Loucy (cell line): ENCODE measurements around the gene COL26A1.

Source experiments
- H2AFZ ChIP-seq: fragments of 200-600 bp; sonication (generic); 2 replicates; pipeline ENCODE4 v1.6.0; 2016; ENCODE audit warnings: antibody characterized with exemption, mild to moderate bottlenecking, low read length, moderate library complexity
- H3F3A ChIP-seq: fragments of 200-600 bp; 2 replicates; pipeline ENCODE4 v1.6.0; 2016; ENCODE audit warnings: antibody characterized with exemption, low read depth, mild to moderate bottlenecking
- H3K27me3 ChIP-seq: fragments of 200-600 bp; sonication (generic); 2 replicates; pipeline ENCODE4 v1.6.1; 2014; ENCODE audit warnings: low read length, mild to moderate bottlenecking; ENCODE audit not compliant: insufficient read depth, poor library complexity, severe bottlenecking
- H3K36me3 ChIP-seq: fragments of 200-600 bp; sonication (generic); 2 replicates; pipeline ENCODE4 v1.6.1; 2016; ENCODE audit warnings: low read length; ENCODE audit not compliant: insufficient read depth
- H3K4me1 ChIP-seq: fragments of 200-600 bp; sonication (generic); 2 replicates; pipeline ENCODE4 v1.5.1; 2014; ENCODE audit warnings: low read length, mild to moderate bottlenecking; ENCODE audit not compliant: insufficient read depth, poor library complexity, severe bottlenecking
- H3K4me2 ChIP-seq: fragments of 200-600 bp; sonication (generic); 2 replicates; pipeline ENCODE4 v1.6.0; 2014; ENCODE audit warnings: antibody characterized with exemption, low read length, low read depth, mild to moderate bottlenecking; ENCODE audit not compliant: poor library complexity, severe bottlenecking
- H3K4me3 ChIP-seq: fragments of 200-600 bp; sonication (generic); 2 replicates; pipeline ENCODE4 v1.5.1; 2014; ENCODE audit warnings: low read length, mild to moderate bottlenecking, mixed read lengths; ENCODE audit not compliant: poor library complexity, severe bottlenecking
- H3K79me2 ChIP-seq: fragments of 200-600 bp; sonication (generic); 2 replicates; pipeline ENCODE4 v1.6.1; 2014; ENCODE audit warnings: low read length; ENCODE audit not compliant: insufficient read depth
- H3K9ac ChIP-seq: fragments of 200-600 bp; sonication (generic); 2 replicates; pipeline ENCODE4 v1.6.0; 2014; ENCODE audit warnings: mild to moderate bottlenecking, low read depth, low read length, moderate library complexity; ENCODE audit not compliant: poor library complexity, severe bottlenecking
- H3K9me2 ChIP-seq: fragments of 200-600 bp; sonication (generic); replicated peaks from 2 replicates; pipeline ENCODE4 v1.6.1; 2016; ENCODE audit warnings: low read depth, low read length, mixed read lengths
- H3K9me3 ChIP-seq: fragments of 200-600 bp; sonication (generic); 2 replicates; pipeline ENCODE4 v1.6.1; 2014; ENCODE audit warnings: mild to moderate bottlenecking, antibody characterized with exemption, low read length, low read depth; ENCODE audit not compliant: insufficient read depth
- H4K20me1 ChIP-seq: fragments of 200-600 bp; sonication (generic); 2 replicates; pipeline ENCODE4 v1.6.0; 2014; ENCODE audit warnings: antibody characterized with exemption, low read length, mild to moderate bottlenecking; ENCODE audit not compliant: insufficient read depth, poor library complexity, severe bottlenecking
- EZH2phosphoT487 ChIP-seq: fragments of 200-600 bp; IDR thresholded peaks from 2 replicates; pipeline ENCODE4 v1.6.1; 2018; ENCODE audit warnings: antibody characterized with exemption, mild to moderate bottlenecking, moderate library complexity, borderline replicate concordance
- TF ChIP-seq, protein P1 (sequence below): fragments of 200-600 bp; sonication (generic); conservative IDR thresholded peaks from 2 replicates; pipeline ENCODE4 v1.5.1; 2014; ENCODE audit warnings: mild to moderate bottlenecking, antibody characterized with exemption, low read length

Gene COL26A1

DNA sequence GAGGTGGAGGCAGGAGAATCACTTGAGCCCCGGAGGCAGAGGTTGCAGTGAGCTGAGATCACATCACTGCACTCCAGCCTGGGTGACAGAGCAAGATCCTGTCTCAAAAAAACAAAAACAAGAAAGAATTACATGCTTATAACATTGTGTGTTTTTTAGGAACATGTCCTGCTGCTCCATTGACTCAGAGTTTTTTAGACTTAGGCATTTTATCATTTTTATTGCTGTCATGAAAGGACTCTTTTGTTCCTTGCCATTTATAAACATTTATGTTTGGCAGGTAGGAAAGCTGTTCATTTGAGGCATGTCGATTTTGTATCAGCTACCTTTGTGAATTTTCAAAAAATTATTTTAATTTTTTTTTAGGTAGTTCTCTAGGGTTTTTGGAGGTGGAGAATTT, 20.3 kb downstream of the COL26A1 start:
- Histone ChIP-seq H3K4me2 (no peak overlapping the region), H3K9me2 (no peaks in the 10 kb centered on the region), H3F3A (no peaks in the 10 kb centered on the region), H3K79me2 (no peaks in the 10 kb centered on the region), H3K9me3 (no peaks in the 10 kb centered on the region), H3K36me3 (no peaks in the 10 kb centered on the region), H3K27me3 (no peaks in the 10 kb centered on the region), H3K9ac (no peak overlapping the region), H4K20me1 (no peaks in the 10 kb centered on the region), H3K4me3 (no peak overlapping the region), H2AFZ (no peak overlapping the region), H3K4me1 (no peaks in the 10 kb centered on the region)
- TF ChIP-seq EZH2phosphoT487 = no peak
- TF ChIP-seq, protein P1, sequence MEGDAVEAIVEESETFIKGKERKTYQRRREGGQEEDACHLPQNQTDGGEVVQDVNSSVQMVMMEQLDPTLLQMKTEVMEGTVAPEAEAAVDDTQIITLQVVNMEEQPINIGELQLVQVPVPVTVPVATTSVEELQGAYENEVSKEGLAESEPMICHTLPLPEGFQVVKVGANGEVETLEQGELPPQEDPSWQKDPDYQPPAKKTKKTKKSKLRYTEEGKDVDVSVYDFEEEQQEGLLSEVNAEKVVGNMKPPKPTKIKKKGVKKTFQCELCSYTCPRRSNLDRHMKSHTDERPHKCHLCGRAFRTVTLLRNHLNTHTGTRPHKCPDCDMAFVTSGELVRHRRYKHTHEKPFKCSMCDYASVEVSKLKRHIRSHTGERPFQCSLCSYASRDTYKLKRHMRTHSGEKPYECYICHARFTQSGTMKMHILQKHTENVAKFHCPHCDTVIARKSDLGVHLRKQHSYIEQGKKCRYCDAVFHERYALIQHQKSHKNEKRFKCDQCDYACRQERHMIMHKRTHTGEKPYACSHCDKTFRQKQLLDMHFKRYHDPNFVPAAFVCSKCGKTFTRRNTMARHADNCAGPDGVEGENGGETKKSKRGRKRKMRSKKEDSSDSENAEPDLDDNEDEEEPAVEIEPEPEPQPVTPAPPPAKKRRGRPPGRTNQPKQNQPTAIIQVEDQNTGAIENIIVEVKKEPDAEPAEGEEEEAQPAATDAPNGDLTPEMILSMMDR = no peak

DNA sequence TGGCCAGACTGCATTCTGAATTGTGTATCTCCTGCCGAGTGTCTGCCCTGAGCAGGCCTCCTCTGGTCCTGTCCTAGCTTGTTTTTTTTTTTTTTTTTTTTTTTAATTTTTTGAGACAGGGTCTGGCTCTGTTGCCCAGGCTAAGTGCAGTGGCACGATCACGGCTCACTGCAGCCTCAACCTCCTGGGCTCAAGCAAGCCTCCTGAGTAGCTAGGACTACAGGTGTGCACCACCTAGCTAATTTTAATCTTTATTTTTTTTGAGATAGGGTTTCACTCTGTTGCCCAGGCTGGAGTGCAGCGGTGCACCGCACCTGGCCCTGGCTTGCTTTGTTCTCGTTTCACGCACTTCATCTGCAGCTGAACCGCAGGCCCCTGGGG, 23.5 kb downstream of the COL26A1 start:
- no peaks in the 10 kb centered on the region for H3K9me2 ChIP-seq
- H3K9ac ChIP-seq = no peak overlapping the region
- H3K4me1 ChIP-seq = peaks cover 17% of the 10 kb centered on the region
- TF ChIP-seq, protein P1 = no peak
- no peaks in the 10 kb centered on the region for H4K20me1 ChIP-seq
- H3K9me3 ChIP-seq = no peaks in the 10 kb centered on the region
- no peak overlapping the region for H3K4me2 ChIP-seq
- H3K4me3 ChIP-seq = no peak overlapping the region
- H3K79me2 ChIP-seq = no peaks in the 10 kb centered on the region
- H2AFZ ChIP-seq = no peak overlapping the region
- no peaks in the 10 kb centered on the region; the same call in 1 of the 2 replicates for H3F3A ChIP-seq
- H3K36me3 ChIP-seq = no peaks in the 10 kb centered on the region
- no peaks in the 10 kb centered on the region for H3K27me3 ChIP-seq

DNA sequence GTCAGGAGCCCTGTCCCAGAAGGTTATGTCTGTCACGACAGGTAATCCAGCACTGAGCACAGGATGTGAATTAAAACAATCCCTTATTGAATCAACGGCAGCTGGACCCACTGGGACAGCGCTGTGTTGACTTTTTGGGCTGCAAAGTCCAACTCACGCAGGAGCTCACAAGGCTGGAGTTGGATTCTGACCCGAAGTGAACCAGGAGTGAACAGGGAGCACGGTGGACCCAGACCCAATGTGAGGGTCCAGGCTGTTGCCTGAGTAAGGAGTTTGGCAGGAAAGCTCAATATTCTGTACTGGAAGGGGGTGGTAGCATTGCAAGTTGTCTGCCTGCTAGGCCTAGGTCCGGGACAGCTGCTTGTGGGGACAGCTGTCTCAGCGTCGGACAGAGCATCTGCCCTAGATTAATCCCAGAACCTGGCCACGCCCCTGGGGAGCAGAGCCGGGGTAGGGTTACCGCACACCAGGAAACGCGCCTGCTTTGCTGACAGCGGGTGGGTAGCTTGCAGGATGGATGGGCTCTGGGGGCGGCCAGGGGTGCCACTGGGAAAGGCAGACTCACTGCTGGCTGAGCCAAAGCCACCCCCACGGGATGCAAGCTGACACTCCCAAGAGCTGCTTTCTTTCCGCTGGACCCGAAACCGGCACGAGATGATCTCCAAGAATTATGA, 24.0 kb downstream of the COL26A1 start:
- H3K36me3 ChIP-seq = no peaks in the 10 kb centered on the region
- no peaks in the 10 kb centered on the region for H4K20me1 ChIP-seq
- H3K9me3 ChIP-seq = no peaks in the 10 kb centered on the region
- no peaks in the 10 kb centered on the region for H3K27me3 ChIP-seq
- no peak overlapping the region for H3K4me2 ChIP-seq
- TF ChIP-seq, protein P1 = no peak
- no peak for TF ChIP-seq EZH2phosphoT487
- H3K9me2 ChIP-seq = no peaks in the 10 kb centered on the region
- H2AFZ ChIP-seq = no peak overlapping the region
- no peak overlapping the region for H3K4me3 ChIP-seq
- H3K79me2 ChIP-seq = no peaks in the 10 kb centered on the region
- no peaks in the 10 kb centered on the region; the same call in 1 of the 2 replicates for H3F3A ChIP-seq
- H3K9ac ChIP-seq = no peak overlapping the region
- peaks cover 22% of the 10 kb centered on the region for H3K4me1 ChIP-seq
